K562 (cell line): ENCODE results near the gene CHM. TPM values are rescaled to one million over a fixed set of nuclear protein-coding genes. Genes with fewer than 3 reads are reported as not detected.

Experiments used
- ATAC-seq: fragments of 200-7000 bp; cut with Tn5 transposase; 3 replicates; pipeline ENCODE4 v1.9.1; 2020; ENCODE audit warnings: moderate library complexity
- BruUV-seq: library from RNA; stranded (reverse); fragments of 400-500 nt; replicated peaks from 2 replicates; lab custom pipeline; 2021; lab: Mats Ljungman, UMichigan
- CTCF ChIA-PET: fragments of 300-600 bp; formaldehyde crosslinking; extraction: SDS; loops from one replicate; lab custom pipeline; 2021; ENCODE audit warnings: low intra/inter-chr PET ratio; lab: Yijun Ruan, JAX
- POLR2A ChIA-PET: fragments of 300-600, 350-650 bp; sonication (Branson Sonifier 250); formaldehyde crosslinking; extraction: SDS; loops from one replicate; lab custom pipeline; 2021; ENCODE audit warnings: antibody characterized with exemption, inconsistent platforms; lab: Yijun Ruan, JAX
- DNase-seq, 4 experiments: peaks; one replicate each; pipeline versions ENCODE4 v3.0.0 to v3.0.0-alpha.2; 2011 to 2018; ENCODE audit warnings: low spot score in 3 of 4, mixed read lengths in 3 of 4; ENCODE audit errors: extremely low read depth in 1 of 4
- FAIRE-seq: peaks from 2 replicates; lab custom pipeline; 2011; peaks lifted over from hg19 to GRCh38; lab: Jason Lieb, UNC
- H2AFZ ChIP-seq: 2 replicates; pipeline ENCODE4 v1.6.0; 2011; ENCODE audit warnings: low read depth, low read length, control low read depth, inconsistent platforms
- H3K27ac ChIP-seq: fragments of 200-600 bp; 3 replicates; pipeline ENCODE4 v1.8.0; 2011; ENCODE audit warnings: low read depth, mild to moderate bottlenecking, control low read depth, inconsistent platforms, low read length, moderate library complexity, mixed read lengths; ENCODE audit errors: extremely low read depth
- H3K27me3 ChIP-seq, 2 experiments: fragments of 300-600 bp in 1 of 2; 2 replicates in 1 of 2; 3 replicates in 1 of 2; pipeline versions ENCODE4 v1.6.0 to v1.8.0; 2011; ENCODE audit warnings: inconsistent platforms in 2 of 2, low read length in 2 of 2, mild to moderate bottlenecking in 1 of 2, mixed read lengths in 1 of 2, moderate library complexity in 1 of 2; ENCODE audit not compliant: control insufficient read depth in 2 of 2, insufficient read depth in 2 of 2
- H3K36me3 ChIP-seq: fragments of 300-600 bp; 3 replicates; pipeline ENCODE4 v1.8.0; 2011; ENCODE audit warnings: mild to moderate bottlenecking, low read length, inconsistent platforms; ENCODE audit not compliant: control insufficient read depth, insufficient read depth
- H3K4me1 ChIP-seq, 2 experiments: fragments of 200-600 bp in 1 of 2; replicated peaks in 1 of 2; 2 replicates in 1 of 2; 3 replicates in 1 of 2; pipeline versions ENCODE4 v1.5.1 to v1.8.0; 2011; ENCODE audit warnings: inconsistent platforms in 2 of 2, low read length in 2 of 2, mild to moderate bottlenecking in 1 of 2, mixed read lengths in 1 of 2, moderate library complexity in 1 of 2; ENCODE audit not compliant: control insufficient read depth in 2 of 2, insufficient read depth in 2 of 2
- H3K4me2 ChIP-seq: 2 replicates; pipeline ENCODE4 v1.6.1; 2011; ENCODE audit warnings: low read length, control low read depth, inconsistent platforms, mixed read lengths; ENCODE audit not compliant: insufficient read depth
- H3K4me3 ChIP-seq: fragments of 200-600 bp; sonication (generic), shearing (Covaris generic); 2 replicates; pipeline ENCODE4 v1.5.1; 2016; ENCODE audit warnings: control low read depth, inconsistent platforms
- H3K79me2 ChIP-seq: fragments of 200-600 bp; 3 replicates; pipeline ENCODE4 v1.8.0; 2011; ENCODE audit warnings: low read length, inconsistent platforms; ENCODE audit not compliant: control insufficient read depth, insufficient read depth
- H3K9ac ChIP-seq, 2 experiments: 2 replicates each; pipeline versions ENCODE4 v1.6.0 to v1.6.1; 2011; ENCODE audit warnings: low read depth in 2 of 2, low read length in 2 of 2, control low read depth in 1 of 2, inconsistent platforms in 1 of 2, mild to moderate bottlenecking in 1 of 2, mixed read lengths in 1 of 2; ENCODE audit not compliant: insufficient read depth in 1 of 2
- H3K9me1 ChIP-seq: one replicate; pipeline ENCODE4 v1.6.0; 2011; ENCODE audit warnings: inconsistent platforms, mild to moderate bottlenecking, low read length, moderate library complexity; ENCODE audit not compliant: control insufficient read depth, insufficient read depth
- H3K9me3 ChIP-seq: replicated peaks from 2 replicates; pipeline ENCODE4 v1.5.1; 2011; ENCODE audit warnings: low read depth, low read length, inconsistent platforms; ENCODE audit not compliant: control insufficient read depth, insufficient read depth
- H4K20me1 ChIP-seq: replicated peaks from 2 replicates; pipeline ENCODE4 v1.6.1; 2011; ENCODE audit warnings: low read length, inconsistent platforms, mixed read lengths; ENCODE audit not compliant: control insufficient read depth, insufficient read depth
- BRD9 ChIP-seq: fragments of 450-650 bp; IDR thresholded peaks from 2 replicates; pipeline ENCODE4 v1.6.1; 2018; ENCODE audit warnings: low read depth; ENCODE audit not compliant: partially characterized antibody
- JUNB ChIP-seq: fragments of 450-650 bp; formaldehyde crosslinking; conservative IDR thresholded peaks from 2 replicates; pipeline ENCODE4 v1.4.0; 2020; ENCODE audit warnings: mild to moderate bottlenecking
- MXI1 ChIP-seq: IDR thresholded peaks from 2 replicates; pipeline ENCODE4 v1.6.1; 2011; ENCODE audit warnings: low read depth, mild to moderate bottlenecking, improper control_type of control experiment, low read length
- SMARCE1 ChIP-seq: fragments of 450-650 bp; IDR thresholded peaks from 2 replicates; pipeline ENCODE4 v1.7.1; 2016; ENCODE audit warnings: mild to moderate bottlenecking
- ZBTB5 ChIP-seq: fragments of 450-650 bp; IDR thresholded peaks from 2 replicates; pipeline ENCODE4 v1.6.1; 2017; ENCODE audit warnings: antibody characterized with exemption
- ZNF398 ChIP-seq: fragments of 250-450 bp; sonication (Bioruptor Pico); IDR thresholded peaks from 2 replicates; pipeline ENCODE4 v1.8.0; 2021; ENCODE audit warnings: moderate library complexity, mild to moderate bottlenecking, inconsistent platforms
- WGBS: fragments of 100-300 bp; shearing (Covaris generic); methylation state at CpG from one replicate; pipeline ENCODE4 v1.1.6; 2016; ENCODE audit warnings: low coverage, mixed read lengths; ENCODE audit not compliant: insufficient coverage; ENCODE audit errors: missing lambda C conversion rate; 5-methylcytosine and 5-hydroxymethylcytosine counted together
- in situ Hi-C: fragments of 300-500 bp; cut with MboI; formaldehyde crosslinking; loops from 4 replicates; pipeline ENCODE4 v1.15.0; 2018; ENCODE audit warnings: inconsistent platforms, mixed read lengths
- intact Hi-C: fragments of 100-400 bp; cut with micrococcal nuclease; formaldehyde crosslinking; loops from 2 replicates; pipeline ENCODE4 v1.14.2; 2022
- polyA plus RNA-seq, 8 experiments: library from polyadenylated mRNA; depleted of rRNA in 4 of 8; stranded (reverse) in 5 of 8; unstranded in 3 of 8; fragments of >200 nt; fragmentation: Nextera tagmentation in 2 of 8; fragmentation: Illumina TruSeq in 1 of 8; extraction: Ambion mirVana in 2 of 8; extraction: Trizol in 1 of 8; gene quantifications; 2 replicates each; pipeline versions ENCODE4 v1.2.1 to v1.2.3, GENCODE V29; 2011 to 2014; ENCODE audit warnings: inconsistent platforms in 1 of 8, missing spikeins in 1 of 8
- total RNA-seq, 7 experiments: library from RNA; depleted of rRNA in 6 of 7; stranded (reverse); fragments of >200 nt in 6 of 7; fragmentation: Illumina TruSeq in 2 of 7; extraction: Trizol in 2 of 7; gene quantifications; 2 replicates each; pipeline versions ENCODE4 v1.2.1 to v1.2.3, GENCODE V29; 2011 to 2021; ENCODE audit warnings: low replicate concordance in 1 of 7

Gene CHM
- total and polyA plus RNA-seq, 9 of the 15 experiments (the other 6 are each of a cell fraction or from before 2014, with no cell fraction given), result 2.2 to 9.0 (median 4.6) TPM

GRCh38 chrX:86051741-86052140 is 4.4 kb upstream of the CHM start:
- FAIRE-seq (no peak), DNase-seq (no peak)
- CTCF ChIA-PET, result no interaction called here
- no peaks in the 10 kb centered on the region for H4K20me1 ChIP-seq
- intact Hi-C loops, result no loop called here
- H3K9me1 ChIP-seq, result no peaks in the 10 kb centered on the region
- POLR2A ChIA-PET, result no interaction called here
- no peak for TF ChIP-seq ZBTB5
- no peak for TF ChIP-seq SMARCE1
- TF ChIP-seq JUNB, result no peak
- TF ChIP-seq BRD9, result no peak
- TF ChIP-seq MXI1, result no peak
- TF ChIP-seq ZNF398 (CRISPR knock-in tag), result no peak
- TF ChIP-seq, all 486 proteins: peak for 0
- in situ Hi-C loops, result loop anchor here (25.0 kb wide), 1 partner anchor 189 kb away; no protein-coding TSS in a partner anchor
- H3K27me3 ChIP-seq, result no peaks in the 10 kb centered on the region
- 0% methylated on average over 2 of the region's 2 CpGs for WGBS
- H3K4me2 ChIP-seq, result no peak overlapping the region
- no TSS peak for BruUV-seq
- H3K9ac ChIP-seq, result no peak overlapping the region
- ATAC-seq, result no peak
- no peaks in the 10 kb centered on the region for H3K36me3 ChIP-seq
- no peak overlapping the region for H3K4me3 ChIP-seq
- no peaks in the 10 kb centered on the region for H3K9me3 ChIP-seq
- no peak overlapping the region for H3K27ac ChIP-seq
- peaks cover 3% of the 10 kb centered on the region; the same call in 1 of the 3 replicates for H3K79me2 ChIP-seq
- H3K4me1 ChIP-seq, result no peaks in the 10 kb centered on the region; a peak in 2 of 5 replicates
- no peak overlapping the region for H2AFZ ChIP-seq
